Nephron progenitor cell (in vitro differentiated cells): Measurements from ENCODE around the gene CTNNA3.
A peak's percentile ranks its signal among the peaks of the same experiment; 100 is the strongest.

ENCODE experiments used
- DNase-seq: peaks from one replicate; pipeline ENCODE4 v3.0.0; 2021
- H3K27ac Mint-ChIP-seq: 2 replicates; pipeline ENCODE4 v1.8.0; 2021; ENCODE audit warnings: mild to moderate bottlenecking, moderate library complexity, mixed read lengths
- H3K27me3 Mint-ChIP-seq: 2 replicates; pipeline ENCODE4 v1.8.0; 2021; ENCODE audit warnings: mild to moderate bottlenecking, low read depth, mixed read lengths; ENCODE audit not compliant: poor library complexity
- H3K36me3 Mint-ChIP-seq: 2 replicates; pipeline ENCODE4 v1.8.0; 2021; ENCODE audit warnings: low read depth, mixed read lengths
- H3K4me1 Mint-ChIP-seq: 2 replicates; pipeline ENCODE4 v1.8.0; 2021; ENCODE audit warnings: mixed read lengths
- H3K4me3 Mint-ChIP-seq: 2 replicates; pipeline ENCODE4 v1.8.0; 2021; ENCODE audit warnings: mild to moderate bottlenecking, moderate library complexity, mixed read lengths
- H3K9me3 Mint-ChIP-seq: 2 replicates; pipeline ENCODE4 v1.8.0; 2021; ENCODE audit warnings: mild to moderate bottlenecking, moderate library complexity, mixed read lengths
- TF ChIP-seq, protein P1 (sequence below): fragments of 200-600 bp; sonication (generic); IDR thresholded peaks from 2 replicates; pipeline ENCODE4 v1.5.0; 2021; ENCODE audit warnings: antibody characterized with exemption

CTNNA3 gene

GRCh38 chr10:66329147-66329546, 1366.8 kb downstream of the CTNNA3 start:
- no peak for DNase-seq
- H3K27me3 Mint-ChIP-seq, result no peaks in the 10 kb centered on the region
- H3K4me1 Mint-ChIP-seq, result no peaks in the 10 kb centered on the region
- H3K4me3 Mint-ChIP-seq, result no peak overlapping the region
- TF ChIP-seq, protein P1, sequence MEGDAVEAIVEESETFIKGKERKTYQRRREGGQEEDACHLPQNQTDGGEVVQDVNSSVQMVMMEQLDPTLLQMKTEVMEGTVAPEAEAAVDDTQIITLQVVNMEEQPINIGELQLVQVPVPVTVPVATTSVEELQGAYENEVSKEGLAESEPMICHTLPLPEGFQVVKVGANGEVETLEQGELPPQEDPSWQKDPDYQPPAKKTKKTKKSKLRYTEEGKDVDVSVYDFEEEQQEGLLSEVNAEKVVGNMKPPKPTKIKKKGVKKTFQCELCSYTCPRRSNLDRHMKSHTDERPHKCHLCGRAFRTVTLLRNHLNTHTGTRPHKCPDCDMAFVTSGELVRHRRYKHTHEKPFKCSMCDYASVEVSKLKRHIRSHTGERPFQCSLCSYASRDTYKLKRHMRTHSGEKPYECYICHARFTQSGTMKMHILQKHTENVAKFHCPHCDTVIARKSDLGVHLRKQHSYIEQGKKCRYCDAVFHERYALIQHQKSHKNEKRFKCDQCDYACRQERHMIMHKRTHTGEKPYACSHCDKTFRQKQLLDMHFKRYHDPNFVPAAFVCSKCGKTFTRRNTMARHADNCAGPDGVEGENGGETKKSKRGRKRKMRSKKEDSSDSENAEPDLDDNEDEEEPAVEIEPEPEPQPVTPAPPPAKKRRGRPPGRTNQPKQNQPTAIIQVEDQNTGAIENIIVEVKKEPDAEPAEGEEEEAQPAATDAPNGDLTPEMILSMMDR, result no peak
- no peak overlapping the region for H3K27ac Mint-ChIP-seq
- H3K9me3 Mint-ChIP-seq, result peaks cover 2% of the 10 kb centered on the region
- no peaks in the 10 kb centered on the region for H3K36me3 Mint-ChIP-seq

GRCh38 chr10:66326876-66327275, 1369.1 kb downstream of the CTNNA3 start:
- Mint-ChIP-seq H3K36me3 (no peaks in the 10 kb centered on the region), H3K4me3 (no peak overlapping the region), H3K9me3 (no peaks in the 10 kb centered on the region), H3K4me1 (peaks cover 10% of the 10 kb centered on the region), H3K27me3 (no peaks in the 10 kb centered on the region), H3K27ac (no peak overlapping the region)
- TF ChIP-seq, protein P1, result no peak
- DNase-seq, result no peak

DNA sequence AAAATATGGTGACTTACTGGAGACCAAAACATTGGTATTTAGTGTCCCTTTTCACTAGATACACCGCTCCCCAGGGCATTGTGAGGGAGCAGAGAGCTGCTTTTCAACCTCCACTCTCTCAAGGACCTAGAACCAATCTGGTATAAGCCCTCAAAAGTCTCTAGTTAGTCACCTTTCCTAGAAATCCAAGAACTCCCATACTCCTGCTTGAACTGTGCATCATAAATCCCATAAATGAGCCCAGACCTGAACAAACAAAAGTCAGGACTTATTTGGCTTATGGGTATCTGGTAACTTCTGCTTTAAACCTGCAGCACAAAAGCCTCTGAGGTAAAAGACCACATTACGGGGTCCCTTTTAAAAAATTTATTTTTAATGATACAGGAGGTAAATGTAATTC, 1373.2 kb downstream of the CTNNA3 start:
- Mint-ChIP-seq H3K4me3 (no peak overlapping the region), H3K27ac (no peak overlapping the region), H3K27me3 (no peaks in the 10 kb centered on the region), H3K4me1 (peaks cover 14% of the 10 kb centered on the region), H3K9me3 (no peaks in the 10 kb centered on the region), H3K36me3 (no peaks in the 10 kb centered on the region)
- DNase-seq, result no peak
- TF ChIP-seq, protein P1, result no peak

DNA sequence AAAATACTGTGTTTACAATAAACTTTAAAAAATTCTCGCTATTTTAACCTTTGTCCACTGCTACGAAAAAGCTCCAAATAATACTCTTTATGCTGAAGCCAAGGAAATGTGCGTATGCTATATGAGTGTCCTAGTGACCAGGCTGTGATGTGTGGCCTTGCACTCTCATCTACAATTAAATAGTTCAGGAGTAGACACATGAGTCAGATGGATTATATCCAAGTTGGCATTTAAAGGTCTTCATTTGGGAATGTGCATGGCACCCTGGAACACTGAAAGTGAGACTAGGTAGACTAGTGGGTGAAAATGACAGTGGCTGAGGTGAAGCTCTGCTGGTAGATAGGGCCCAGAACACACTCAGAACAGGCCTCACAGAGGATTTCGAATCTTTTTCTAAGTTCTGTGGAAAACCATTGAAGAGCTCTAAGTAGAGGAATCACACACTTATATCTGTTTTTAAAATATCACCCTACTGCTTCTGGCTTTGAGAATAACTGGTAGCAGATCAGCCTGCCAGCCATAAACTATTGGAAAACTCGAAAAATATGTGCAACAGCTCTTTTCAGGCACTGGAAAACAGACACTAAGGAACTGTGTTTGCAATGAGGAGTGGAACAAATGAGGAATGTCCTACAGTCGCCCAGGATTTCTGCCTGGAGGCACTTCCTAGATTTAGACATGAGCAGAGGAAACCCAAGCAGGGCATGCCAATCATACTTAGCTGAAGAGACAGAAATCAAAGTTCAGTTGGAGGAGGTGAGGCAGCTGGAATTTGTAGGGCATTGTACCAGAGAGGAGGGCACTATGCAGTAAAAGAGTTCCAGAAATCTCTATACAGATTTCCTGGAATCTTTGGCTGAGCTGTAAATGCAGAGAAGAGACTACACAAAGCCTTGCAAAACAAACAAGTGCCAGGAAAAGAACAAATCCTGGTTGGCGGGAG, 1374.0 kb downstream of the CTNNA3 start:
- no peak for DNase-seq
- Mint-ChIP-seq H3K27ac (peak overlapping the region; percentile 74), H3K4me3 (no peak overlapping the region), H3K4me1 (peaks cover 14% of the 10 kb centered on the region), H3K27me3 (peaks cover 3% of the 10 kb centered on the region), H3K36me3 (no peaks in the 10 kb centered on the region), H3K9me3 (no peaks in the 10 kb centered on the region)
- TF ChIP-seq, protein P1, result no peak

- Mint-ChIP-seq H3K9me3 (no peaks in the 10 kb centered on the region), H3K36me3 (no peaks in the 10 kb centered on the region), H3K27ac (no peak overlapping the region), H3K4me3 (no peak overlapping the region), H3K27me3 (peaks cover 3% of the 10 kb centered on the region), H3K4me1 (peaks cover 14% of the 10 kb centered on the region)
- TF ChIP-seq, protein P1, result no peak
- no peak for DNase-seq
These were observed 1377.2 kb downstream of the CTNNA3 start for GRCh38 chr10:66318761-66319160.

- DNase-seq, result no peak
- H3K27me3 Mint-ChIP-seq, result peaks cover 4% of the 10 kb centered on the region
- H3K36me3 Mint-ChIP-seq, result no peaks in the 10 kb centered on the region
- TF ChIP-seq, protein P1, result no peak
- H3K4me3 Mint-ChIP-seq, result no peak overlapping the region
- H3K9me3 Mint-ChIP-seq, result no peaks in the 10 kb centered on the region
- H3K27ac Mint-ChIP-seq, result no peak overlapping the region
- H3K4me1 Mint-ChIP-seq, result no peaks in the 10 kb centered on the region
These were observed 1388.2 kb downstream of the CTNNA3 start for GRCh38 chr10:66307826-66308225.
